ENCODE data around the gene ZCCHC8.

Gene ZCCHC8

GRCh38 chr12:122505419-122506051 lies 4.8 kb upstream of the ZCCHC8 start:
- Histone ChIP-seq H2BK15ac (ENCODE audit: low read length) (no peak overlapping the region), H3K4me3 (ENCODE audit: low read length in 2 of 2) (no peak overlapping the region), H3K14ac (ENCODE audit: low read length) (no peak overlapping the region), H3K9ac (ENCODE audit: low read depth, low read length, poor library complexity) (no peak overlapping the region), H3K36me3 (replicated peaks in 1 of 2; ENCODE audit: control insufficient read depth in 2 of 2, insufficient read depth in 2 of 2, low read length in 2 of 2) (peaks cover 44 to 84% of the 10 kb centered on the region in 2 donors), H2BK12ac (ENCODE audit: low read length) (no peak overlapping the region), H2AK5ac (ENCODE audit: low read depth, low read length) (no peak overlapping the region), H3K4me1 (ENCODE audit: control insufficient read depth in 2 of 2, insufficient read depth in 1 of 2, low read depth in 1 of 2, low read length in 2 of 2) (peaks cover 0 to 5% of the 10 kb centered on the region in 2 donors), H4K8ac (ENCODE audit: low read depth, low read length) (no peak overlapping the region), H4K91ac (ENCODE audit: low read depth, low read length, poor library complexity) (no peak overlapping the region), H2BK5ac (ENCODE audit: low read length) (no peak overlapping the region), H3K23ac (ENCODE audit: low read depth, low read length, poor library complexity) (no peak overlapping the region), H3K27me3 (ENCODE audit: control insufficient read depth in 3 of 3, insufficient read depth in 3 of 3, low read depth in 1 of 3, low read length in 3 of 3) (no peaks in the 10 kb centered on the region), H3K9me3 (replicated peaks in 1 of 2; ENCODE audit: control insufficient read depth in 2 of 2, insufficient read depth in 1 of 2, low read depth in 1 of 2, low read length in 2 of 2) (no peaks in the 10 kb centered on the region), H3K4ac (ENCODE audit: low read length) (no peak overlapping the region), H2AFZ (ENCODE audit: low read length) (no peak overlapping the region), H2BK120ac (ENCODE audit: low read depth, low read length) (no peak overlapping the region), H3K18ac (ENCODE audit: low read length) (no peak overlapping the region), H3K4me2 (ENCODE audit: insufficient read depth, low read length, poor library complexity, severe bottlenecking) (no peak overlapping the region), H3K27ac (replicated peaks; ENCODE audit: low read length) (no peak overlapping the region), H3K79me1 (ENCODE audit: low read depth, low read length) (peaks cover 3% of the 10 kb centered on the region)
- no CpG with 5 or more reads among the region's 11 CpGs for whole genome bisulfite sequencing, 2 donors (ENCODE audit: extremely low coverage in 2 of 2, insufficient read length in 2 of 2, insufficient replicate concordance in 1 of 2)
- no peak for DNase-seq (ENCODE audit: low spot score)

- WGBS, 2 donors (ENCODE audit: extremely low coverage in 2 of 2, insufficient read length in 2 of 2, insufficient replicate concordance in 1 of 2): no CpG with 5 or more reads among the region's 6 CpGs
- no peaks in the 10 kb centered on the region for H3K9me3 ChIP-seq (replicated peaks in 1 of 2; ENCODE audit: control insufficient read depth in 2 of 2, insufficient read depth in 1 of 2, low read depth in 1 of 2, low read length in 2 of 2)
- H3K4me3 ChIP-seq (ENCODE audit: low read length in 2 of 2): no peak overlapping the region
- H3K23ac ChIP-seq (ENCODE audit: low read depth, low read length, poor library complexity): no peak overlapping the region
- H4K8ac ChIP-seq (ENCODE audit: low read depth, low read length): no peak overlapping the region
- H3K4me1 ChIP-seq (ENCODE audit: control insufficient read depth in 2 of 2, insufficient read depth in 1 of 2, low read depth in 1 of 2, low read length in 2 of 2): peaks cover 0 to 5% of the 10 kb centered on the region in 2 donors
- no peak overlapping the region for H3K9ac ChIP-seq (ENCODE audit: low read depth, low read length, poor library complexity)
- H2BK12ac ChIP-seq (ENCODE audit: low read length): no peak overlapping the region
- H3K79me1 ChIP-seq (ENCODE audit: low read depth, low read length): peaks cover 3% of the 10 kb centered on the region
- no peak overlapping the region for H2BK5ac ChIP-seq (ENCODE audit: low read length)
- peaks cover 32 to 69% of the 10 kb centered on the region in 2 donors for H3K36me3 ChIP-seq (replicated peaks in 1 of 2; ENCODE audit: control insufficient read depth in 2 of 2, insufficient read depth in 2 of 2, low read length in 2 of 2)
- DNase-seq (ENCODE audit: low spot score): no peak
- no peaks in the 10 kb centered on the region for H3K27me3 ChIP-seq (ENCODE audit: control insufficient read depth in 3 of 3, insufficient read depth in 3 of 3, low read depth in 1 of 3, low read length in 3 of 3)
- no peak overlapping the region for H2AFZ ChIP-seq (ENCODE audit: low read length)
- no peak overlapping the region for H3K4me2 ChIP-seq (ENCODE audit: insufficient read depth, low read length, poor library complexity, severe bottlenecking)
- no peak overlapping the region for H2BK15ac ChIP-seq (ENCODE audit: low read length)
- no peak overlapping the region for H3K27ac ChIP-seq (replicated peaks; ENCODE audit: low read length)
- H3K18ac ChIP-seq (ENCODE audit: low read length): no peak overlapping the region
- H4K91ac ChIP-seq (ENCODE audit: low read depth, low read length, poor library complexity): no peak overlapping the region
- H3K4ac ChIP-seq (ENCODE audit: low read length): no peak overlapping the region
- no peak overlapping the region for H3K14ac ChIP-seq (ENCODE audit: low read length)
- no peak overlapping the region for H2BK120ac ChIP-seq (ENCODE audit: low read depth, low read length)
- no peak overlapping the region for H2AK5ac ChIP-seq (ENCODE audit: low read depth, low read length)
Measured at GRCh38 chr12:122503783-122504590, 3.3 kb upstream of the ZCCHC8 start.

DNA sequence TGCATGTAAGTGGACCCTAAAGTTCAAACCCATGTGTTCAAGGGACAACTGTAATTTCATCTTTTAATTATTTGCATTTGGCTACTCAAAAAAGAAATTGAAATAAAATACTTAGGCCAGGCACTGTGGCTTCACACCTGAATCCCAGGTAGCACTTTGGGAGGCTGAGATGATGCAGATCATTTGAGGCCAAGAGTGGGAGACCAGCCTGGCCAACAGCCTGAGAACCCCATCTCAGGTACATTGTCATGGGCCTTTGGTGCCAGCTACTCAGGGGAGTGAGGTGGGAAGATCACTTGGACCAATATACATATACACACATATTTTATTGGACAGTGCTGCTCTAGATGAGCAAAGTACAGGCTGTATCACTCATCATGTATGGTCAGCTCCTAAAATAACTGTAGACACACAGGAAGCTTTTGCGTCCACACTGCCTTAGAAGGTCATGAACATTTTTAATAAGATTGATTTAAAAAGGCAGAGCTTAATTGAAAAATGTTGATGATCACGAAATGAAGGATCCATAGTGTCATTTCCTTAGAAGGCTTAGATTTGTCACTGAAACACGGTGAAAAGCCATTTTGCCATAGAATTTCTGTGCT lies 2.5 kb upstream of the ZCCHC8 start:
- H2AFZ ChIP-seq (ENCODE audit: low read length): no peak overlapping the region
- DNase-seq (ENCODE audit: low spot score): no peak
- peaks cover 3% of the 10 kb centered on the region for H3K79me1 ChIP-seq (ENCODE audit: low read depth, low read length)
- H3K4me3 ChIP-seq (ENCODE audit: low read length in 2 of 2): no peak overlapping the region
- no peak overlapping the region for H3K4me2 ChIP-seq (ENCODE audit: insufficient read depth, low read length, poor library complexity, severe bottlenecking)
- no CpG with 5 or more reads among the region's 3 CpGs for WGBS, 2 donors (ENCODE audit: extremely low coverage in 2 of 2, insufficient read length in 2 of 2, insufficient replicate concordance in 1 of 2)
- H3K36me3 ChIP-seq (replicated peaks in 1 of 2; ENCODE audit: control insufficient read depth in 2 of 2, insufficient read depth in 2 of 2, low read length in 2 of 2): peaks cover 27 to 69% of the 10 kb centered on the region in 2 donors
- H2BK12ac ChIP-seq (ENCODE audit: low read length): no peak overlapping the region
- H3K9me3 ChIP-seq (replicated peaks in 1 of 2; ENCODE audit: control insufficient read depth in 2 of 2, insufficient read depth in 1 of 2, low read depth in 1 of 2, low read length in 2 of 2): no peaks in the 10 kb centered on the region
- no peak overlapping the region for H2BK15ac ChIP-seq (ENCODE audit: low read length)
- no peak overlapping the region for H4K8ac ChIP-seq (ENCODE audit: low read depth, low read length)
- H2BK5ac ChIP-seq (ENCODE audit: low read length): no peak overlapping the region
- H3K18ac ChIP-seq (ENCODE audit: low read length): no peak overlapping the region
- no peak overlapping the region for H3K23ac ChIP-seq (ENCODE audit: low read depth, low read length, poor library complexity)
- H2AK5ac ChIP-seq (ENCODE audit: low read depth, low read length): no peak overlapping the region
- H3K27ac ChIP-seq (replicated peaks; ENCODE audit: low read length): no peak overlapping the region
- no peak overlapping the region for H3K14ac ChIP-seq (ENCODE audit: low read length)
- H3K27me3 ChIP-seq (ENCODE audit: control insufficient read depth in 3 of 3, insufficient read depth in 3 of 3, low read depth in 1 of 3, low read length in 3 of 3): no peaks in the 10 kb centered on the region
- H3K4ac ChIP-seq (ENCODE audit: low read length): no peak overlapping the region
- no peak overlapping the region for H4K91ac ChIP-seq (ENCODE audit: low read depth, low read length, poor library complexity)
- H2BK120ac ChIP-seq (ENCODE audit: low read depth, low read length): no peak overlapping the region
- peaks cover 0 to 5% of the 10 kb centered on the region in 2 donors for H3K4me1 ChIP-seq (ENCODE audit: control insufficient read depth in 2 of 2, insufficient read depth in 1 of 2, low read depth in 1 of 2, low read length in 2 of 2)
- no peak overlapping the region for H3K9ac ChIP-seq (ENCODE audit: low read depth, low read length, poor library complexity)

GRCh38 chr12:122501489-122501989 lies 807 bp upstream of the ZCCHC8 start:
- Histone ChIP-seq H2BK120ac (ENCODE audit: low read depth, low read length) (no peak overlapping the region), H3K18ac (ENCODE audit: low read length) (no peak overlapping the region), H2AK5ac (ENCODE audit: low read depth, low read length) (no peak overlapping the region), H3K36me3 (replicated peaks in 1 of 2; ENCODE audit: control insufficient read depth in 2 of 2, insufficient read depth in 2 of 2, low read length in 2 of 2) (peaks cover 15 to 69% of the 10 kb centered on the region in 2 donors), H3K27ac (replicated peaks; ENCODE audit: low read length) (peak overlapping the region; percentile 23), H3K4me3 (ENCODE audit: low read length in 2 of 2) (no peak overlapping the region), H2BK12ac (ENCODE audit: low read length) (no peak overlapping the region), H4K91ac (ENCODE audit: low read depth, low read length, poor library complexity) (no peak overlapping the region), H2AFZ (ENCODE audit: low read length) (peak overlapping the region; percentile 80), H3K27me3 (ENCODE audit: control insufficient read depth in 3 of 3, insufficient read depth in 3 of 3, low read depth in 1 of 3, low read length in 3 of 3) (no peaks in the 10 kb centered on the region), H3K9ac (ENCODE audit: low read depth, low read length, poor library complexity) (no peak overlapping the region), H3K14ac (ENCODE audit: low read length) (no peak overlapping the region), H3K9me3 (replicated peaks in 1 of 2; ENCODE audit: control insufficient read depth in 2 of 2, insufficient read depth in 1 of 2, low read depth in 1 of 2, low read length in 2 of 2) (no peaks in the 10 kb centered on the region), H3K4me1 (ENCODE audit: control insufficient read depth in 2 of 2, insufficient read depth in 1 of 2, low read depth in 1 of 2, low read length in 2 of 2) (peaks cover 0 to 5% of the 10 kb centered on the region in 2 donors), H3K23ac (ENCODE audit: low read depth, low read length, poor library complexity) (no peak overlapping the region), H2BK5ac (ENCODE audit: low read length) (no peak overlapping the region), H2BK15ac (ENCODE audit: low read length) (no peak overlapping the region), H3K79me1 (ENCODE audit: low read depth, low read length) (peaks cover 3% of the 10 kb centered on the region), H4K8ac (ENCODE audit: low read depth, low read length) (no peak overlapping the region), H3K4ac (ENCODE audit: low read length) (no peak overlapping the region), H3K4me2 (ENCODE audit: insufficient read depth, low read length, poor library complexity, severe bottlenecking) (no peak overlapping the region)
- DNase-seq (ENCODE audit: low spot score): no peak
- no CpG with 5 or more reads among the region's 9 CpGs for WGBS, 2 donors (ENCODE audit: extremely low coverage in 2 of 2, insufficient read length in 2 of 2, insufficient replicate concordance in 1 of 2)
